HCT116 (cell line): ENCODE data around the gene FRMPD1. TPM values are rescaled to one million over a fixed set of nuclear protein-coding genes. Genes with fewer than 3 reads are reported as not detected.

Source experiments
- ATAC-seq: fragments of 200-7000 bp; cut with Tn5 transposase; 2 replicates; pipeline ENCODE4 v1.9.1; 2020; ENCODE audit warnings: mild to moderate bottlenecking, moderate library complexity
- BruUV-seq: library from RNA; stranded (reverse); fragments of 400-500 nt; replicated peaks from 2 replicates; lab custom pipeline; 2021; lab: Mats Ljungman, UMichigan
- CTCF ChIA-PET: fragments of 300-600 bp; sonication (Branson Sonifier 250); formaldehyde crosslinking; loops from one replicate; lab custom pipeline; 2021; ENCODE audit warnings: antibody characterized with exemption; lab: Charles Lee
- POLR2A ChIA-PET: fragments of 300-600, 350-600 bp; sonication (Branson Sonifier 250); formaldehyde crosslinking; loops from one replicate; lab custom pipeline; 2021; ENCODE audit warnings: antibody characterized with exemption; lab: Charles Lee
- RAD21 ChIA-PET, 2 experiments: fragments of 300-600 bp; sonication (Branson Sonifier 250); formaldehyde crosslinking; loops; one replicate each; lab custom pipeline; 2023; ENCODE audit warnings: low total read pairs in 2 of 2; ENCODE audit not compliant: uncharacterized antibody in 2 of 2, unreplicated experiment in 2 of 2, low non-redundant PET in 1 of 2; lab: Charles Lee
- DNase-seq: peaks from one replicate; pipeline ENCODE4 v3.0.0-alpha.2; 2010; ENCODE audit warnings: low read depth, low spot score
- H2AFZ ChIP-seq: fragments of 200-600 bp; shearing (Covaris generic), sonication (generic); 2 replicates; pipeline ENCODE4 v1.6.1; 2017; ENCODE audit warnings: low read depth, mixed run types, mixed read lengths, antibody characterized with exemption, low read length; ENCODE audit not compliant: poor library complexity, severe bottlenecking
- H3K27ac ChIP-seq: 2 replicates; pipeline ENCODE4 v1.5.1; 2012; ENCODE audit warnings: low read depth, low read length
- H3K27me3 ChIP-seq: fragments of 200-600 bp; sonication (generic); 2 replicates; pipeline ENCODE4 v1.6.1; 2016; ENCODE audit warnings: mixed run types, low read length, mixed read lengths; ENCODE audit not compliant: insufficient read depth
- H3K36me3 ChIP-seq, 2 experiments: fragments of 200-500 bp in 1 of 2; fragments of 200-600 bp in 1 of 2; sonication (Bioruptor generic) in 1 of 2; sonication (generic) in 1 of 2; 2 replicates each; pipeline versions ENCODE4 v1.5.1 to v1.6.1; 2014 to 2016; ENCODE audit warnings: low read length in 2 of 2, inconsistent platforms in 1 of 2, mixed read lengths in 1 of 2, mixed run types in 1 of 2; ENCODE audit not compliant: insufficient read depth in 2 of 2, control insufficient read depth in 1 of 2
- H3K4me1 ChIP-seq, 2 experiments: fragments of 200-600 bp in 1 of 2; sonication (generic) in 1 of 2; 2 replicates each; pipeline versions ENCODE4 v1.5.1 to v1.6.1; 2012 to 2017; ENCODE audit warnings: low read length in 2 of 2, inconsistent platforms in 1 of 2, mild to moderate bottlenecking in 1 of 2, mixed read lengths in 1 of 2, mixed run types in 1 of 2, moderate library complexity in 1 of 2; ENCODE audit not compliant: insufficient read depth in 2 of 2, control insufficient read depth in 1 of 2
- H3K4me2 ChIP-seq: fragments of 200-600 bp; sonication (generic); 2 replicates; pipeline ENCODE4 v1.6.1; 2017; ENCODE audit warnings: mixed run types, low read length, mixed read lengths
- H3K4me3 ChIP-seq, 2 experiments: fragments of 200-600 bp in 1 of 2; sonication (generic) in 1 of 2; replicated peaks in 1 of 2; 2 replicates each; pipeline ENCODE4 v1.5.1; 2011 to 2016; ENCODE audit warnings: low read length in 2 of 2, control low read depth in 1 of 2, low read depth in 1 of 2, mild to moderate bottlenecking in 1 of 2, mixed read lengths in 1 of 2, mixed run types in 1 of 2
- H3K79me2 ChIP-seq: fragments of 200-600 bp; sonication (generic); 2 replicates; pipeline ENCODE4 v1.6.1; 2017; ENCODE audit warnings: mild to moderate bottlenecking, mixed run types, low read length, moderate library complexity, mixed read lengths; ENCODE audit not compliant: insufficient read depth
- H3K9ac ChIP-seq: fragments of 200-600 bp; sonication (generic); 2 replicates; pipeline ENCODE4 v1.6.1; 2016; ENCODE audit warnings: low read length, mixed read lengths
- H3K9me2 ChIP-seq: fragments of 200-600 bp; sonication (generic), shearing (Covaris generic); 2 replicates; pipeline ENCODE4 v1.6.1; 2017; ENCODE audit warnings: mixed run types, mild to moderate bottlenecking, moderate library complexity; ENCODE audit not compliant: insufficient read depth
- H3K9me3 ChIP-seq, 2 experiments: fragments of 200-500 bp in 1 of 2; fragments of 200-600 bp in 1 of 2; sonication (Bioruptor generic) in 1 of 2; sonication (generic) in 1 of 2; 2 replicates each; pipeline ENCODE4 v1.6.1; 2014 to 2017; ENCODE audit warnings: low read length in 2 of 2, mixed read lengths in 2 of 2, inconsistent platforms in 1 of 2, low read depth in 1 of 2, mild to moderate bottlenecking in 1 of 2, mixed run types in 1 of 2, moderate library complexity in 1 of 2; ENCODE audit not compliant: control insufficient read depth in 1 of 2, insufficient read depth in 1 of 2
- H4K20me1 ChIP-seq: fragments of 200-600 bp; sonication (generic), shearing (Covaris generic); 2 replicates; pipeline ENCODE4 v1.6.1; 2017; ENCODE audit warnings: mixed run types, mild to moderate bottlenecking, moderate library complexity; ENCODE audit not compliant: insufficient read depth
- CBX3 ChIP-seq: IDR thresholded peaks from 2 replicates; pipeline ENCODE4 v1.6.1; 2012; ENCODE audit warnings: low read depth
- CEBPB ChIP-seq: IDR thresholded peaks from 2 replicates; pipeline ENCODE4 v1.6.1; 2012; ENCODE audit warnings: low read depth
- EGR1 ChIP-seq: IDR thresholded peaks from 2 replicates; pipeline ENCODE4 v1.6.1; 2012; ENCODE audit warnings: low read depth
- FOSL1 ChIP-seq: IDR thresholded peaks from 2 replicates; pipeline ENCODE4 v1.6.1; 2012; ENCODE audit warnings: low read depth
- MAX ChIP-seq: IDR thresholded peaks from 2 replicates; pipeline ENCODE4 v1.6.1; 2012
- POLR2A ChIP-seq: IDR thresholded peaks from 2 replicates; pipeline ENCODE4 v1.7.0; 2011; ENCODE audit warnings: borderline replicate concordance; ENCODE audit not compliant: insufficient read depth, insufficient read length; ENCODE audit errors: extremely low read depth
- POLR2AphosphoS5 ChIP-seq: IDR thresholded peaks from 2 replicates; pipeline ENCODE4 v1.6.1; 2011; ENCODE audit warnings: mild to moderate bottlenecking, low read depth, low read length, moderate library complexity
- RAD21 ChIP-seq: IDR thresholded peaks from 2 replicates; pipeline ENCODE4 v1.6.1; 2012; ENCODE audit warnings: low read depth, mild to moderate bottlenecking
- SIN3A ChIP-seq: IDR thresholded peaks from 2 replicates; pipeline ENCODE4 v1.6.1; 2012; ENCODE audit warnings: low read depth
- SRF ChIP-seq: IDR thresholded peaks from 2 replicates; pipeline ENCODE4 v1.6.1; 2012; ENCODE audit warnings: low read depth
- TCF7L2 ChIP-seq: IDR thresholded peaks from 2 replicates; pipeline ENCODE4 v1.7.0; 2011; ENCODE audit warnings: borderline replicate concordance, inconsistent platforms; ENCODE audit not compliant: insufficient read depth, insufficient read length; ENCODE audit errors: extremely low read depth
- intact Hi-C: fragments of 100-400 bp; cut with micrococcal nuclease; formaldehyde crosslinking; loops from 2 replicates; pipeline ENCODE4 v1.10.0; 2022
- total RNA-seq: library from RNA; stranded (reverse); gene quantifications from one replicate; pipeline ENCODE4 v1.2.1, GENCODE V29; 2021; ENCODE audit not compliant: unreplicated experiment
- TF ChIP-seq, protein P1 (sequence below): IDR thresholded peaks from 2 replicates; pipeline ENCODE4 v1.6.1; 2011; ENCODE audit warnings: mild to moderate bottlenecking, low read length, moderate library complexity; ENCODE audit not compliant: insufficient replicate concordance; ENCODE audit errors: extremely low read depth

FRMPD1 gene
- total RNA-seq, 1 experiment from 2014 or later, result 0.52 TPM

- CTCF ChIA-PET, result interaction anchor here (1.2 kb wide), 1 partner anchor 15 kb away, joined by 3 read pairs; no protein-coding TSS in a partner anchor
- no peak overlapping the region for H3K4me2 ChIP-seq
- ATAC-seq (no peak), DNase-seq (no peak)
- POLR2A ChIA-PET, result no interaction called here
- H3K9ac ChIP-seq, result no peak overlapping the region
- intact Hi-C loops, result no loop called here
- H3K4me1 ChIP-seq, result no peaks in the 10 kb centered on the region
- H3K4me3 ChIP-seq, result no peak overlapping the region
- no peak overlapping the region for H2AFZ ChIP-seq
- H4K20me1 ChIP-seq, result no peaks in the 10 kb centered on the region
- TF ChIP-seq TCF7L2, result no peak
- TF ChIP-seq RAD21, result no peak
- no peak for TF ChIP-seq SIN3A
- TF ChIP-seq MAX, result no peak
- no peak for TF ChIP-seq CBX3
- TF ChIP-seq FOSL1, result no peak
- TF ChIP-seq, protein P1, sequence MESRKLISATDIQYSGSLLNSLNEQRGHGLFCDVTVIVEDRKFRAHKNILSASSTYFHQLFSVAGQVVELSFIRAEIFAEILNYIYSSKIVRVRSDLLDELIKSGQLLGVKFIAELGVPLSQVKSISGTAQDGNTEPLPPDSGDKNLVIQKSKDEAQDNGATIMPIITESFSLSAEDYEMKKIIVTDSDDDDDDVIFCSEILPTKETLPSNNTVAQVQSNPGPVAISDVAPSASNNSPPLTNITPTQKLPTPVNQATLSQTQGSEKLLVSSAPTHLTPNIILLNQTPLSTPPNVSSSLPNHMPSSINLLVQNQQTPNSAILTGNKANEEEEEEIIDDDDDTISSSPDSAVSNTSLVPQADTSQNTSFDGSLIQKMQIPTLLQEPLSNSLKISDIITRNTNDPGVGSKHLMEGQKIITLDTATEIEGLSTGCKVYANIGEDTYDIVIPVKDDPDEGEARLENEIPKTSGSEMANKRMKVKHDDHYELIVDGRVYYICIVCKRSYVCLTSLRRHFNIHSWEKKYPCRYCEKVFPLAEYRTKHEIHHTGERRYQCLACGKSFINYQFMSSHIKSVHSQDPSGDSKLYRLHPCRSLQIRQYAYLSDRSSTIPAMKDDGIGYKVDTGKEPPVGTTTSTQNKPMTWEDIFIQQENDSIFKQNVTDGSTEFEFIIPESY, result no peak
- no peak for TF ChIP-seq SRF
- TF ChIP-seq CEBPB, result no peak
- TF ChIP-seq EGR1, result no peak
- TF ChIP-seq POLR2AphosphoS5, result no peak
- no peak for TF ChIP-seq POLR2A
- H3K79me2 ChIP-seq, result no peaks in the 10 kb centered on the region
- H3K36me3 ChIP-seq, result no peaks in the 10 kb centered on the region
- no peak overlapping the region for H3K27ac ChIP-seq
- BruUV-seq, result no TSS peak
- RAD21 ChIA-PET, result no interaction called here
- no peaks in the 10 kb centered on the region for H3K9me2 ChIP-seq
- no peaks in the 10 kb centered on the region for H3K9me3 ChIP-seq
- H3K27me3 ChIP-seq, result no peaks in the 10 kb centered on the region
These were observed 31.9 kb upstream of the FRMPD1 start for GRCh38 chr9:37618817-37619216.
